ENCODE measurements around the gene PHF12.
"Not testable (repeated sequence)": the region's sequence is repeated elsewhere in the genome, so short reads cannot be mapped to it uniquely, and the experiment has no call there.

The PHF12 gene

DNA sequence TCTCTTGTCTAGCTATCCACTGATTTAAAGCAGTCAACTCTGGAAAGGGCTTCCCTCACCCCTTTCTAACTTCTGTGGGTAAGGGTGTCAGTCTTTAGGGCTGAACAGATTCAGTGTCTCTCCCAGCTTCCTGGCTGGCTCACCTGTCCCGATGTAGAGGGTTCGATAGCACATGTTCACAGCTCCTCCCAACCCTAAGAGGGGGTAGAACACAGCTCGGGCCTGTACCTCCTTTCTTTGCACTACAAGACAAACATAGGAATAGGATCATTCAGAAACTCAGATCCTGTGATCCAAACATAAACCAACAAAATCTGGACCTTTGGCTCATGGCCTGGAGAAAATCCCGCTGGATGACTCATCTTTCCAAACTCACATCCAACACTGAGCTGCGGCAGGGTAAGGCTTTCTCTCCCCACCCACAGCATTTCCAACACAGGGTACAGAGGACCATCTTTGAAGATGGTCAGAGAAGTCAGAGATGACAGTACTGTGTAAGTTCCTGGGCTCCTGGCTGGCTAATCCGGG lies 42.6 kb downstream of the PHF12 start:
- FAIRE-seq (no peak), DNase-seq (ENCODE audit: extremely low spot score, insufficient read length, low read depth) (no peak)

DNA sequence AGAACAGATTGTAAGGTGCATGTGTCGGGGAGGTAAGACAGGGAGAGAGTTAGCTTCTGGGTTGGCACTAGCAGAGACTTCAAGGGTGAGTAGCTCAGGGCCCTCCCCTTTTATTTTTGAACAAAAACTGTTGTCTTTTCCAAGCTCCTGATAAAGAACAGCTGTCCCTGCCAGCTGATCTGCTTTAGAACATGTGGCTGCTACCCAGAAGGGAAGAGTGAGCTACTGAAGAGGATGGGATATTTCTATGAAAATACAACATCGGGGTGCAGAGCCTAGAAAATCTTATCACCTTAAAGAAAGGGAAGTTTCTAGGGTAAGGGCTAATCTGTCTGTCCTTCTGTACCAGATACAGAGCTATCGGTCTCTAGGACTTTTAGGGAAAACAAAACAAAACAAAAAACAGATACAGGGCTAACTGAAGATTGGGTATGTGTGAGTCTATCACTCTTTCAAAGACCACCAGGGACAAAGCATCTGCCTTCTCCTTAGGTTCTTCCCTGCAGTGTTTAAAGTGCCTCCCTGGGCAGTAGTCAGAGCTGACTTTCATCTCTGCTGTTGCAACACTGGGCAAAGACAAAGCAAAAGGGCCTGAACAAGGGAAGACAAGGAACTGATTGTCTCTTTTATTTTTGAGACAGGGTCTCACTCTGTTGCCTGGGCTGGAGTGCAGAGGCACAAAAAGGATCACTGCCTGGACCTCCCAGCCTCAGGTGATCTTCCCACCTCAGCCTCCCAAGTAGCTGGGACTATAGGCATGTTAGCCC lies 43.4 kb downstream of the PHF12 start:
- DNase-seq (ENCODE audit: extremely low spot score, insufficient read length, low read depth) (no peak), FAIRE-seq (no peak)

DNA sequence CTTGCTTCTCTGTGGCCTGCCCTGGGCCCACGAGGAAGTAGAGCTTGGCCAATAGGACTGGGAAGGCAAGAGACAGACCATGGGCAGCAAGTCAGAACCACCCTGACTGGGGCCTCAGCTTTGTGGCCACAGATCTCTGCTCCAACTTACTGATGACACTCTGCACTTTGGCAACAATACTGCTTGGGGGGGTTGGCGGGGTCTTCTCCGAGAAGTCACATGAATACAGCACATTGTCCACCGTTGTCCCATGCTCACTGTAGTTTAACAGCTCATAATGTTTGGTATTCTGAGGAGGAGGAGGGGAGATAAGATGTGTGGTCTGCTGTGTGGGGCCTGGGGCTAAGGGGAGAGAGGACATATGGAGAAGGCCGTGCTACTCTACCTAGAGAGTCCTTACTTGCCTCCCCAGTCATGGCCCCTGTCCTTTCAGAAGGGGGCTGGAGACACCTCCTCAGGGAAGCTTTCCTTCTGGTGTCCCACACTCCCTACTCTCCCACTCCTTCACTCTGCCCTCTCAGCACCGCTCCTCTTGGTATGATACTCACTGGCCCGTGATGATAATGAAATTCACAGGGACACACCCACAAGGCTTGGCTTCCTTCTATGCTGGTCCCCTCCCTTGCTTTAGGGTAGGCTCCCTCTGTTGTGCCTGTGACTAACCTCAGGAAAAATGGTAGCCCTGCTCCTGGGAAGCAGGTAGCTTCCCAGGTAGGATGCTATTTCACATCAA lies 44.4 kb downstream of the PHF12 start:
- FAIRE-seq = no peak

GRCh38 chr17:28906276-28906675 lies 45.0 kb downstream of the PHF12 start:
- DNase-seq (ENCODE audit: extremely low spot score, insufficient read length, low read depth) (no peak), FAIRE-seq (no peak)

More for the DNA sequence above, 44.4 kb downstream of the PHF12 start:
- no peak for DNase-seq (ENCODE audit: extremely low spot score, insufficient read length, low read depth)

DNA sequence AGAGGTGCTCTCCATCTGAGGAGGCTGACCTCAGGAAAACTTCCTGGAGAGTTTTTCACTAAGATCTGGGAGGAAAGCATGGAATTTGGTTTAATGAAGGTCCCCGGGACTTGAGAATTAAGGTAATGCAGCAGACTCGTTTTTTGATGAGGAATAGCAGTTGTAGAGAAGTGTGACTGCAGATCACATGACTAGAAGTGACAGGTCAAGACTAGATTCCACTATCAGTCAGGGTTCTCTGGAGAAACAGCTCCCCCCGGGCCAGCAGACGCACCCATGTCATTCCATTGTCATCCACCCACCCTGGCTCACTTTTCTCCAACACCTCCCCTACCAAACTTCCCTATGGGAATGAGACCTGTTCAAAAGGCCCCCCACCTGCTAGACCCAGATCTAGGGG lies 46.5 kb downstream of the PHF12 start:
- DNase-seq (ENCODE audit: extremely low spot score, insufficient read length, low read depth) (no peak), FAIRE-seq (no peak)

GRCh38 chr17:28903546-28903841 lies 47.8 kb downstream of the PHF12 start:
- not testable (repeated sequence) for FAIRE-seq; DNase-seq (ENCODE audit: extremely low spot score, insufficient read length, low read depth)

- FAIRE-seq (peak; percentile 89), DNase-seq (ENCODE audit: extremely low spot score, insufficient read length, low read depth) (peak; percentile 90)
Measured at GRCh38 chr17:28902819-28903545, 48.3 kb downstream of the PHF12 start, which contains the start of gene DHRS13. DHRS13 (minus strand) TSS chr17:28903079; CDS start chr17:28902944, 135 bp downstream.

DNA sequence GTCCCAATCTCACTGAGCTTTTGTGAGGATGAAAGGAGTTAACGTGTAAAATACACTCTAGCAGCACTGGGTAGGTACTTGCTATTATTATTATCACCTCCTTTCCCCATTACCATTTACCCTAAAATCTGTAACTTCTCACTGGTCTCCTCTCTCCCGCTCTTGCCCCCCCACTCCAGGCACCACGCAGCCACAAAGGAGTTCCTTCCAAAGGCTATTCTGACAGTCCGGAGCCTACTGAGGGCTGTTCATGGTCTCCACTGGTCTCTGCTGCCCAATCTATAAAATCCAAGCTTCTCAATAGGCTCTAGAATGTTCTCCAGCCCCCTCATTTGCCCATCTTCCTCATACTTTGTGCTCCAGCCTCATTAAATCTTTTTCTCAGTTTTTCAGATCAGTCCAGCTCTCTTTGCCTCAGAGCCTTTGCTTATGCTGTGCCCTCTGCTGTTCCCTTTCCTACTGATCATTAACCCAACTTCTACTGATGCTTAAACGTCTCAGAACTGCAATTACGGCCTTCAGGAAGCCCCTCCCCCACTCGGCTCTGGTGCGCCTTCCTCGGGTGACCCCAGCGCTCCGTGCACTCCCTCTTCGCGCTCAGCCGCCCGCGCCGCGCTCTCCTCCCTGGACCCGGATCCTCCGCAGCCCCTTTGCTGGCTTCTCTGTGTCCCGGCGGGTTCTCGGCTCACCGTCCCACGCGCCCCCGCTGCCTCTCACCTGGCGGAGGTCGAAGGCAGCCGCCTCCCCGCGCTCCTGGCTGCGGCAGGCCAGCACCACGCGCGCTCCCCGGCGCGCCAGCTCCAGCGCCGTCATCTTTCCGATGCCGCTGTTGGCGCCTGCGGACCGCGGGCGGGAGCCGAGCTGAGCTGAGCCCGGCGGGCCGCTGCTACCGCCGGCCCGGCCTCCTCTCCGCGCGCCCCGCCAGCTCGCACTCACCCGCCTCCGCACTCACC lies 49.2 kb downstream of the PHF12 start:
- peak; percentile 53 for FAIRE-seq

GRCh38 chr17:28900986-28901726 lies 50.2 kb downstream of the PHF12 start:
- FAIRE-seq = no peak

More for the DNA sequence above, 49.2 kb downstream of the PHF12 start:
- DNase-seq (ENCODE audit: extremely low spot score, insufficient read length, low read depth) = no peak

DNA sequence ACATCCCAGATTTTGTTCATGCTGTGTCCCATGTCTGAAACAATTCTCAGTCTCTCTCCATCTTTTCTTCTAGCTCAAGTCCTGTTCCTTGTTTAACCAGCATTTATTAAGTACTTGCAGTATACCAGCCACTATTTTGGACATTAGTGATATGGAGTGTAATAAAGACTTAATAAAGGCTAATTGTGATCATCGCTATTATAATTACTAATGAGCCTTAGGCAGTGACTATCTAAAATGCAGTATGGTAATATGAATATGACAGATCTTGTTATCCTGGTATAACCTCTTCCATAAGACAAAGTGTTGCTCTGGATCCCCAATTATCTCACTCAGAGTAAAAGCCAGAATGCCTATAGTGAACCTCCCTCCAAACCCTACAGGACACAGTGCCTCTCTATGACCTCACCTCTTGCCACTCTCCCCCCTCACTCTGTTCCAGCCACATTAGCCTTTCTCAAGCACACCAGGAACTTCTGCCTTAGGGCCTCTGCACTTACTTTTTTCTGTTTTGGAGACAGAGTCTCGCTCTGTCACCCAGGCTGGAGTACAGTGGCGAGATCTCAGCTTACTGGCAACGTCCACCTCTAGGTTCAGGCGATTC lies 52.0 kb downstream of the PHF12 start:
- FAIRE-seq (no peak), DNase-seq (ENCODE audit: extremely low spot score, insufficient read length, low read depth) (no peak)

More at GRCh38 chr17:28900986-28901726, 50.2 kb downstream of the PHF12 start:
- no peak for DNase-seq (ENCODE audit: extremely low spot score, insufficient read length, low read depth)

- FAIRE-seq (no peak), DNase-seq (ENCODE audit: extremely low spot score, insufficient read length, low read depth) (no peak)
Measured at GRCh38 chr17:28898527-28898955, 52.8 kb downstream of the PHF12 start.

DNA sequence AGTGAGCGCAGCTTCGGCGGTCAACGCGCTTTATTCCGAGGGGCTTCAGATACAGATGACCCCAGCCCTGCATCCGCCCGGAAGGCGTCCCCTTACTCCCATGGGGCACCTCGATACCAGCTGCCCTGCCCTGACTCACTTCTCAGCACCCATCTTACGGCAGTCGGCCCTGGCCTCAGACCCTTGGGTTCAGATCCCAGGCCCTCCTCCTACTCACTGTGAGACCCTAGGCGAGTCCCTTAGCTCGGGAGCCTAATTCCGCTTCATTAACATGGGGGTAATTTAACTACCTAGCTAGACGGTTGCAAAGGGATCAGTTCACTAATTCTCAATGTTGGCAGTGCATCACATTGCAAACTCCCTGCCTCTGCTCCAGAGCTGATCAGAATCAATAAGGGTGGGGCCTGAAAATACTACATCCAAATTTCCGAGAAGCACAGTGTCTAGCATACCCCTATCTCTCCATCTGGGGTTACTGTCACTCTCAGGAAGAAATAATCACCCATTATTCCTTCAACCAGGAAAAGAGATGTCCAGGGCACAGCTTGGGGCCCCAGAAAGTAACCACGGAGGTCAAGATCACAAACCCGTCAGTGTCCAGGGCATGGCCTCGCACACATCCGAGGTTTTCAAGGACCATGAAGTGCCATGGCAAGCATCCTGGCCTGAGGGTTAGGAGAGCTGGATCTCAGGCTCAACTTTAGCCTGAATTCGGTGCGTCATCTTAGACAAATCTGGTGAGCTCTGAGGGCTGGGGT lies 53.4 kb downstream of the PHF12 start:
- DNase-seq (ENCODE audit: extremely low spot score, insufficient read length, low read depth) = no peak
- FAIRE-seq = no peak

DNA sequence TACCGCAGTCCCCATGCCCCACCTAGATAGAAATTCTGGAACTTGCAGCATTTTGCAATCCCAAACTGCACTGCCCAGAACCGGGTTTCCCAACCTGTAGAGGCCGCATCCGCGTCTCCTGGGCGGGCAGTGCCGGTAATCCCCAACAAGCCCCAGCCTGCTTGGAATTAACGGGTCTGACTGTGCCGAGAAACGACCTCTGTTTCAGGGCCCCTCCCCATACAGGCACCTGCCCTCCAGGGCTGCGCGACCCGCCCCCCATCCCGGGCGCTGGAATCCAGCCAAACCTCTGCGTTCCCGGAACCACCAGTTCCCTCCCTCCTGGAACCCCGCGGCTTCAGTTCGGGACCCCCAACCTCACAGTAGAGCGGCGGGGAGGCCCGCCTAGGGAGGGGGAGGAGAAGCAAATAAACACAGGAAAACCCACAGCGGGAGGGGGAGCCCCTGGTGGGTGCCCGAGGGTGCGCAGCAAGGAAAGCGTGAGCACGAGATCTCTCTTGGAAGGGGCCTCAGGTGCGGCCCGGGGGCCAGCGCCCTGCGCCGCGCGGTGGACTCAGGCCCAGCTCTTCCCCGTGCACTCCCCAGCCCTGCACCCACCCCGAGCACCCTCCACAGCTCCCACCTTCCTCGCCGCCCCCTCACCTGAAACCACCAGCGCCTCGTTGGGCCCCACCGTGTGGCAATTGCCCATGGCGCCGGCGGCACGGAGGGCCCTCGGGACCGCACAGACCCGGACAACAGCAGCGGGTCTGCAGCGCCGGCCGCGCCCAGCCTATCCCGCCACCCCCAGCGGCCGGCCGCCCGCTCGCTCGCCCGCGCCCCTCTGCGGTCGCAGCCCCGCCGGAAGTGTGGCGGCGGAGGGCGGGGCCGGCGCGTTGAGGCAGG lies 54.2 kb downstream of the PHF12 start, which contains the start of gene FLOT2:
TSS of gene FLOT2 (minus strand) at position 850 of the 885 bp plus-strand sequence. CDS start at position 691, 159 bp downstream.
- FAIRE-seq = peak; percentile 18
- no peak for DNase-seq (ENCODE audit: extremely low spot score, insufficient read length, low read depth)

GRCh38 chr17:28896491-28896883 lies 54.8 kb downstream of the PHF12 start:
- FAIRE-seq = no peak

GRCh38 chr17:28895794-28896447 lies 55.4 kb downstream of the PHF12 start:
- DNase-seq (ENCODE audit: extremely low spot score, insufficient read length, low read depth) (no peak), FAIRE-seq (no peak)

More at GRCh38 chr17:28896491-28896883, 54.8 kb downstream of the PHF12 start:
- no peak for DNase-seq (ENCODE audit: extremely low spot score, insufficient read length, low read depth)
